ENCODE measurements around the gene EHHADH.
A peak's percentile ranks its signal among the peaks of the same experiment; 100 is the strongest.

The EHHADH gene

GRCh38 chr3:185195652-185196051 lies 58.2 kb downstream of the EHHADH start:
- DNase-seq (ENCODE audit: low spot score), result no peak

DNA sequence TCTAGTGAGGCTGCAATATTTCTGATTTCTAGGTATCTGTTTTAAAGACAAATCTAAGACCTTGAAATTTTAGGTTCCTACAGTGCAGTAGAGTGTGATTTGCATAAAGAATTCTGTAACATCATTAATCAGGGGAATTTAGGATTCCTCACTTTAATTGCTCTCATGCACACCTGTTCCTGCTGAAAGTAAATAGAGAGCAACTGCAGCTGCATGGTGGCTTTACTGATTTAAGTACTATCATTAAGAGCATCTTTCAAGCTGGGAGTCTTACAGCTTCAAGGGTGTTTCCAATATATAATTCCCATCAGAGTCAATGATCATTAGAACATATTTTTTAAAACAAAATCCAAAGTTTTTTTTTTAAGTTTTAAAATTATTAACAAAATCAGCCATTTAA lies 65.0 kb downstream of the EHHADH start:
- no peak for DNase-seq (ENCODE audit: low spot score)

GRCh38 chr3:185187391-185187790 lies 66.5 kb downstream of the EHHADH start:
- no peak for DNase-seq (ENCODE audit: low spot score)

- DNase-seq (ENCODE audit: low spot score), result peak; percentile 34
These were observed 77.0 kb downstream of the EHHADH start for GRCh38 chr3:185176750-185177359.

- peak; percentile 8 for DNase-seq (ENCODE audit: low spot score)
These were observed 78.4 kb downstream of the EHHADH start for GRCh38 chr3:185175370-185175987.

- no peak for DNase-seq (ENCODE audit: low spot score)
These were observed 81.5 kb downstream of the EHHADH start for GRCh38 chr3:185172086-185173049.

GRCh38 chr3:185164428-185165217 lies 89.2 kb downstream of the EHHADH start:
- no peak for DNase-seq (ENCODE audit: low spot score)

DNA sequence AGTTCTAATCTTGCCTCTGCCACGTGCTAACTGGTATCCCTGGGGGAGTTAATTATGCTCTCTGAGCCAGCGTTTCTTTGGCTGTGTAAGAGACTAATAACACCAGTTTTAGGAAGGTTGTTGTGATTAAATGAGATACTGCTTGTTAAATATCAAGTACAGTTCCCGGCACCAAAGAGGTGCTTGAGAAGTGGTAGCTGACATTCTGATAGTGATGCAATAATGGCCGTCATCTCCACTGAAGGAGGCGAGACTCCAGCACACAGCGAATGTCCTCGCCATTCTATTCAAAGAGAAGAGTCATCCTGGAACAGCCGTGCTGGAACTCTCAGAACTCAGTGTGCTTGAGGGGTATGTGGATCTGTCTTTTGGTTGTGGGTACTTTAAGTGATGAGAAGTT lies 91.2 kb downstream of the EHHADH start:
- no peak for DNase-seq (ENCODE audit: low spot score)

- no peak for DNase-seq (ENCODE audit: low spot score)
These were observed 92.1 kb downstream of the EHHADH start for GRCh38 chr3:185161761-185162160.

DNA sequence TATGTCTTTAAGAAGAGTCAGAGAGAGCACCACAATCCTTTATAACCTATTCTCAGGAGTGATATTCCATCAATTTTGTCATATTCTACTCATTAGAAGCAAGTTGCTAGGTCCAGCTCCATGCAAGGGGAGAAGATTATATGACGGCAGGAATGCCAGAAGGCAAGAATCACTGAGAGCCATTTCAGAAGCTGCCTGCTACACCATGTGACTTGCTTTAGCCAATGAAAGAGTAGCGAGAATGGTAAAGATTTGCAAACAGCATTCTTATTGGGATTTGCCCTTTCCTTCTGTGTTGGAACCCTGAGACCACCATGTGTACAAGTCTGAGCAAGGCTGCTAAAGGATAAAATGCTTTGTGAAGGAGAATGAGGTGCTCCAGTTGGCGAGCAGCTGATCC lies 96.5 kb downstream of the EHHADH start:
- no peak for DNase-seq (ENCODE audit: low spot score)

DNA sequence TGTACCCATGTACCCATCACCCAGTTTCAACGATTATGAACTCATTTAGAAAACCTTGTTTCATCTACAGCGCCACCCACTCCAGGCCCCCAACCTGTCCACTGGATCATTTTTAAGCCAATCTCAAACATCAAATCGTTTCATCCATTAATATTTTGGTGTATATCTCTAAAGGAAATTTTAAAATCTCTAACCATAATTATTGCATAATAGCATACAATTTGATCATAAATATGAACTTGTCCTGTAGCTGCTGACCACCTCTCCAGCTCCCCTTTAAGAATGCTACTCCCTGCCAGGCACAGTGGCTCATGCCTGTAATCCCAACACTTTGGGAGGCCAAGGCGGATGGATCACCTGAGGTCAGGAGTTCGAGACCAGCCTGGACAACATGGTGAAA lies 98.2 kb downstream of the EHHADH start:
- DNase-seq (ENCODE audit: low spot score), result no peak

- DNase-seq (ENCODE audit: low spot score), result no peak
These were observed 99.8 kb downstream of the EHHADH start for GRCh38 chr3:185153861-185154629.

DNA sequence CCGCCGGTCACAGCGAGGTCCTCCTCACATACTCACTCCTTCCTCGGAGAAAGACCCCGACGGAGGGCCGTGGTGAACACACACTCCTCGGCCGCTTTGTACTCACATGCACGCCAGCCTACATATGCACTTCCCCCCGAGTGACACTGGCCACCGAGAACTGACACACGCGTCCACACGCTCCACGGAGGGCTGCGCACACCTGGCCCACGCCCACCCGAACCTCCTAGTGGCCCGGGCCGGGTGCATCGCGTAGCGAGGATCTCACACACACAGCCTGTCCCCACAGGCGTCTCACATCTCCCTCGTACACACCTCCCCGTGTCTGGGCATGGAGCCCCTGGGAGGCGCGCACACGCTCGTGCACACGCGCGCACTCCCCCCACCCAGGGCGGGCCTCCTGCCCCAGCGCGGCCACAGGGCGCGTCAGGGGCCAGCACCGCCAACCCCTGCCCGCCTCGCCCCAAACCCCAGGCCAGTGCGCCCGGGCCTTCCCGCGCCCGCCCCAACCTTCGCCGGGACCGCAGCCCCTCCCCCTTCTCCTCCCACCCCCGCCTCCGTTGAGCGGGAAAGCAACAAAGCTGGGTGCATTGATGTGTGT lies 100.6 kb downstream of the EHHADH start:
- no peak for DNase-seq (ENCODE audit: low spot score)

DNA sequence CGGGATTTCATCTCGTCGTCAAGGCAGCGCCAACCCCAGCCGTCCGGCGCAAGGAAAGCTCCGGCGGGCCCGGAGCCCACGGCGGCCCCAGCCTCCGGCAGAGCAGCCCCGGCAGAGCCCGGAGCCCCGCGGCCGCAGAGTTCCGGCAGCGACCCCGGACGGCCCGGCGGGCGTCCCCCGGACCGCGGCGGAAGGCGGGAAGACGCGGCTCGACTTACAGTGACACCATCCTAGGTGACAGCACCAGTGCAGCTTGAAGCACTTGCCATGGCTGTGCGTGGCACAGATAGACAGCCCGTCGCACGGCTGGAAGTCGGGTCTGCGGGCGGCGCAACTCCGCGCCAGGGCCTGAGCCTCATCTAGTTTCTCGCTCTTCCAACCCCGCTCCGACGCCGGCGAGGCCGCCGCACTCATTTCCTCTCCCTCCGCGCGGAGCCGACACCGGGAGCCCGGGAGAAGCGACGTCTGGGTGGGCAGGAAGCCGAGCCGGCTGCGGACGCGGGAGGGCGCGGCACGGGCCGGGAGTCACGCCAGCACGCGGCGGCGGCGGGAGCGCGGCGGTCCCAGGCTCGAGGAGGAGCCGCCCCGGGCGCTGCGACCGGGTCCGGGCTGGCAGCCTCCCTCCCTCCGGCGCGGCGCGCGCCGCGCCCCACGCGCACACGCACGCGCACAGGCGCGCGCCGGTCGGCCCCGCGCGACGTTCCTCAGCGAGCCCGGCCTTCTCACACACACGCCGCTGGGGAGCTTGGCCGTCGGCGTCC lies 101.3 kb downstream of the EHHADH start, which contains the start of gene C3orf70:
Gene C3orf70 (minus strand): TSS at position 651 of the 761 bp plus-strand sequence. CDS start 237 bp downstream, at position 414.
- no peak for DNase-seq (ENCODE audit: low spot score)

GRCh38 chr3:185151964-185152409 lies 101.9 kb downstream of the EHHADH start:
- no peak for DNase-seq (ENCODE audit: low spot score)

DNA sequence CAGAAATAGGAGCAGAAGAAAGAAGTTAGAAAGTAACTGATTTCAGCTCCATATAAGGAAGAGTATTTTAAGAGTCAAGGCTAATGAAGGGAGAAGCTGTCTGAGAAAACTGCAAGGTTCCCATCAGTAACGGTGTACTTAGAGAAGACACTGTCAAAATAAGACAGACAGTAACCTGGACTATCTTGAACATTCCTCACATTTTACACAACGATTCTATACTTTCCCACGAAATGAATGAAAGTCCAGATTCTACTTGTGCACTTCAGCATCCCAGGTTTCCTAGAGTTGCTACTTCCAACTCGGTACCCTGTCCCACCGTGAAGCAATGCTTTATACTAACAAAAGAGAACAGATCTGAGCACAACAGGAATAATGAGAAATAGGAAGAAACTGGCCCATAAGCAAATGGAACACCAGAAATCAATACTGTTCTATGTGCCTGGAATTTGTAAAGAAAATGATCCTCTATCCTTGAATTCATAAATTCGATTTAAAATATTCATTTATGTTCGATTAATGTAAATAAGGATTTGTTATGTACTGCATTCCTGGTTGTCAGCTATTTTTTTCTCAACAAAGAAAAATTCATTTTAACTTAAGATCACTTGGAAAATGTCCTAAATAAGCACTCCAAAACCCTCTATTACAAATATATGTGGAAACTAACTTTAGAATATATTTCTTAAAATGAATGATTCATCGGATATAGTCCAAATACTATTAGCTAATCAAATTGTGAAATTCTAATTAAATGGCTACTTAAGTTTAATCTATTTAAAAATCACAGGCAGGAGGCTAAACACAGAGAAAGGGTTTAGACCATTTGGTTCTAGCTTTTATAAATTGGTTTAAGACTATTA lies 102.5 kb downstream of the EHHADH start:
- no peak for DNase-seq (ENCODE audit: low spot score)

DNA sequence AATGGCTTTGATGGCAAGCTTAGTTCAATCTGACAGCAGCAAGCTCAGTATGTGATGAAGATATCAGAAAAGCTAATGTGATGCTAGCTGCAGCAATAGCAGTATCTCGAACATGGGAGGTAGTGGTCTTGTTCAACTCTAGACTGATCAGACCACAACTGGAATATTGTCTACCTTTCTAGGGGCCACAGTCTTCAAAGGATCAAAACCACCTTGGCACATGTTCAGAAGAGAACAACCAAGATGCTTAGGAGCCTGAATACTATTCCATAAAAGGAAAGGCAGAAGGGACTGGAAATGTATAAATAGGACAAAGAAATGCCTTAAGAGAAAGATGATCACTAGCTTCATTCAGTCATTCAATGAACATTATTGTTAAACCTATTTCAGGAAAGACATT lies 103.3 kb downstream of the EHHADH start:
- DNase-seq (ENCODE audit: low spot score), result no peak

- no peak for DNase-seq (ENCODE audit: low spot score)
These were observed 104.3 kb downstream of the EHHADH start for GRCh38 chr3:185149591-185149990.

GRCh38 chr3:185145511-185145910 lies 108.3 kb downstream of the EHHADH start:
- DNase-seq (ENCODE audit: low spot score), result no peak

Measured in hematopoietic multipotent progenitor cell treated with erythropoietin and hydrocortisone succinate and interleukin-3 and kit ligand, for 17 days (in vitro differentiated cells).